GM18502 (cell line): ENCODE data around the gene CAPN12.

Experiments
- ATAC-seq: cut with Tn5 transposase; IDR thresholded peaks from one replicate; pipeline ENCODE4 v1.9.1; 2021; ENCODE audit warnings: mild to moderate bottlenecking; ENCODE audit not compliant: unreplicated experiment, poor library complexity

The CAPN12 gene

GRCh38 chr19:38739440-38740256, 4.6 kb downstream of the CAPN12 start:
- ATAC-seq, result no peak

DNA sequence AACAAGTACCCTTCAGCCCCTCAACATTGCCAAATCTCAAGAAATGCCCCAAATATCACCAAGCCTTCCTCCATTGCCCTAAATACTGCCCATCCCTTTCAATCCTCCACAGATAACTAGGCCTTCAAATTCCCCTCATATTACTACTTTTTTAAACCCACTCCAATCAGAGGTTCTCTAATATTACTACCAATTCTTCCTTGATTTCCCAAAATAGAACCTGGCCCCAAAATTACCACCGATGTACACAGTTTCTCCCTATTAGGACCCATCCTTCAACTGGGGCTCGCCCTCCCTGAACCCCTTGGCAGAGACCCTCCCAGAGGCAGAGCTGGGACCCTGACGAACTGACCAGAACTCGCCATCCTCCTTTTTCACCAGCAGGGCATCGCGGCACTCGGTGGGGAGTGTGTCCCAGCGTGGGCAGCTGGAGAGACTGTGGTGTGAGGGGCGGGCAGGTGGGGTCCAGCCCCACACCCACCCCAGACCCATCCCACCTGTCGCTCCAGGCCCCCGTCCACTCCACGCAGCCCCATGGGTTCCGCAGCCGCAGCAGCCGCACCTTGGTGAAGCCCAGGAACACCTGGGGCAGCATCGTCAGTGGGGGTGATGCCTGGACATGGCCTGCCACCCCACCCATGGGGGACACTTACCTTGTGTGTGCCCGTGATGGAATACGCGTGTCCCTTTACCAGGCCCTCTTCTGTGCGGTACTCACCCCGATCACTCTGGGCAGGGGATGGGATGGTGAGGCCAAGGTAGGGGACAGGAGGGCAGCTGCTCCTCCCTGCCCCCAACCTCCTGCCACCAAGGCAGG, 6.1 kb downstream of the CAPN12 start:
- ATAC-seq, result no peak

GRCh38 chr19:38737281-38737865, 6.9 kb downstream of the CAPN12 start:
- no peak for ATAC-seq

GRCh38 chr19:38736413-38737280, 7.6 kb downstream of the CAPN12 start:
- no peak for ATAC-seq

DNA sequence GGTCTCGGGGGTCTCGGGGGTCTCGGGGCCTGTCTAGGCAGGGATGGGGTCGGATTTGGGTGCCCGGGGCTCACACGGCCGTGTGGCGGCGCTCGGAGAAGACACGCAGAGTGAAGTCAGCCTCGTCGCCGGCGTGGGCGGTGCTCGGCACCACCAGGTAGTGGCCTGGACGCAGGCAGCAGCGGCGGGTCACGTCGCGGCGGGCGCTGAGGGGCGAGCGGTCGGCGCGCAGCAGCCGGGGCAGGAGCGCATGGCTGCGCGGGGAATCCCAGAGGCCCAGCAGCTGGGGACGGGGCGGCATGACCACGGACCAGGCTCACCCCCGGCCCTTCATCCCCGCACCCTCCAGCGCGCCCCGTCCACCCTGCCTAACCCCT, 8.2 kb downstream of the CAPN12 start:
- no peak for ATAC-seq

DNA sequence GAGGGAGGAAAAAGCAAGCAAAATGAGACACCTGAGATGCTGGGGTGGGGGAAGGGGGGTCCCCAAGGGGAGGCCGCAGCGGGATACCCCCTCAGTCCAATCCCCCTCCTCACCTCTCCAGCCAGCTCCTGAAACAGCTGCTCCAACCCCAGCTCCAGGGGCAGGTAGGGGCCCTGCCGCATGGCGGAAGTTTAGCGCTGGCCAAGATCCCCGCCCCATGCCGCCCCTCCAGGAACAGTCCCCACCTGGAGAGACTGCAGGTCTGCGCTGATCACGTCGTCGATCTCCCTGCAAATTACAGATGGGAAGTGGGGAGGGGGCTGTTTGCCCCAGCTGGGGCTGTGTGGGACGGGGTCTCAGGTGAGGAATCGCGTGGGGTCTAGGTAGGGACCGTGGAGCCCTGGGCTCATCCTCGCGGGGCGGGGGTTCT, 9.0 kb downstream of the CAPN12 start:
- ATAC-seq, result no peak

GRCh38 chr19:38734426-38735256, 9.6 kb downstream of the CAPN12 start:
- no peak for ATAC-seq

- no peak for ATAC-seq
Observed at GRCh38 chr19:38734176-38734425, 10.2 kb downstream of the CAPN12 start.

- ATAC-seq, result no peak
Observed at GRCh38 chr19:38733493-38734175, 10.6 kb downstream of the CAPN12 start.

DNA sequence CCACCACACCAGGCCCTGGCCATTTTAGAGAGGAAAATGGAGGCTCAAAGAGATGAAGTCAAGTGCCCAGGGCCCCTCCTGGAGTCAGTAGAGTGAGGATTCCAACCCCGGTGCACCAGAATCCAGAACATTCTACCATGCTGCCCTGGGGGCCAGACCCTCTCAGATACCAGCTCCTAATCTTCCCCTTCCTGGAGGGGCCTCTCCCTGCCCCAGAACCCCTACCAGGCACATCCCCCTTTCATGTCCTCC, 11.1 kb downstream of the CAPN12 start:
- ATAC-seq, result no peak

DNA sequence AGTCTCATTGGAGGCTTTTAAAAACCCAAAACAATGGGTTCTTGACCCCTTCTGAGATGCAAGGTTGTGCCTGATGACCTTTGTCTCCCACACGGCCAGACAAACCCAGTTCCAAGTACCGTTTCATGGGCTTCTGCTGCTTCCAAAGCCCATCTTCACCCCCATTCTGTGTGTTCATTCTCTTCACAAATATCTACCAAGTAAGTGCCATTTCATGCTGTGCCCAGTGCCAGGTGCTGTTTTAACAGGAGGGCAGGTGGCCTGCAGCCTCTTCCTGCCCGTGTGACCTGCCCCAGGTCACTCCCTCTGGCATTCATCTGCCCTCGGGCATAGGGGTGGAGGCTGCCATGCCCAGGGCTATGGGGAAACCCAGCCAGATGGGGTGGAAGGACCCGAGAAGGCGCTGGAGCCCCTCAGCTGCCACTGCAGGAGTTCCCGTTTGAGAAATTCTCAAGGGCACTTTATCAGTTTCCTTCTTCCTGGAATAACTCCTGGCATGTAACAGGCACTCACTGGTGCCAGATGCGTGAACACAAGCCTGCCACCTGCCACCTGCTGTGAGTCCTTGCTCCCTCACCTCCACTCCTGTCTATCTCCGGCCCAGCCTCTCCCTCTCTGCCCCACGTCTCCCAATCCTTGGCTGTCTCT, 12.5 kb downstream of the CAPN12 start:
- ATAC-seq, result no peak

DNA sequence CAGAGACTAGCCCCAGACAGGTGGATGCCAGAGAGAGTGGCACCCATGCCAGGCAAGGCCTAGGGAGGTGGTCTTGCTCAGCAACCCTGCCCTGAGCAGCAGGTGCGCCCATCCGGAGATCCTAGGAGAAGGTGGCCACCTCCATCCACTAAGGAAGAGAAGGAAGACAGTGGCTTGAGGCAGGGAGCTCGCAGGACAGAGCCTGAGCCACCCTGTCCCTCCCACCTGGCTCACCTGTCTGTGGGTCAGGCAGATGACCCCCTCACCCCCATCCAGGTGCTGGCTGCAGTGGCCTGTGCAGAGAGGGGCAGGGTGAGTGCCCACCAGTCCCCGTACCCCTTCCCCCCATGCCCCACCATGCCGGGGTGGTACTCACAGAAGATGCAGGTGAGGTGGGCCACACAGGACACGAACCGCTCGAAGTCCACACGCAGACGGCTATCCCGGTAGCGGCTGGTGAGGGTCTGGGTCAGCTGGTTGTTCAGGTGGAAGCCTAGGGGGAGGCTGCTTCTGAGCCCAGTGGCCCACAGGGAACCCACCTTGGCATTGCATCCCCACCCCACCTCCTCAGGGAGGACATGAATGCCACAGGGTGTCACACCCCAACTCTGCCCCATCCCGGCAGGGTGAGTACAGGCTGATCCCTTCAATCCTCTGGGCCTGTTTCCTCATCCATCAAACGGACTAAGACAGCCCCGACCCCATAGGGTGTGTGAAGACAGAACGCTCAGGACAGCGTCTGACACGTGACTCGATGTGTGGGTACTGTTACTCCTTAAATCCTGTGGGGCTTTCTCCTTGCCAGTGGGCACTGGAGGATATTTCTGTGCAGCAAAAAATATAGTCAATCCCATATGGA, 13.3 kb downstream of the CAPN12 start:
- no peak for ATAC-seq

GRCh38 chr19:38730470-38730730, 13.9 kb downstream of the CAPN12 start:
- no peak for ATAC-seq

- ATAC-seq, result no peak
Observed at GRCh38 chr19:38729653-38730469, 14.4 kb downstream of the CAPN12 start.

- no peak for ATAC-seq
Observed at GRCh38 chr19:38728752-38729541, 15.3 kb downstream of the CAPN12 start.

DNA sequence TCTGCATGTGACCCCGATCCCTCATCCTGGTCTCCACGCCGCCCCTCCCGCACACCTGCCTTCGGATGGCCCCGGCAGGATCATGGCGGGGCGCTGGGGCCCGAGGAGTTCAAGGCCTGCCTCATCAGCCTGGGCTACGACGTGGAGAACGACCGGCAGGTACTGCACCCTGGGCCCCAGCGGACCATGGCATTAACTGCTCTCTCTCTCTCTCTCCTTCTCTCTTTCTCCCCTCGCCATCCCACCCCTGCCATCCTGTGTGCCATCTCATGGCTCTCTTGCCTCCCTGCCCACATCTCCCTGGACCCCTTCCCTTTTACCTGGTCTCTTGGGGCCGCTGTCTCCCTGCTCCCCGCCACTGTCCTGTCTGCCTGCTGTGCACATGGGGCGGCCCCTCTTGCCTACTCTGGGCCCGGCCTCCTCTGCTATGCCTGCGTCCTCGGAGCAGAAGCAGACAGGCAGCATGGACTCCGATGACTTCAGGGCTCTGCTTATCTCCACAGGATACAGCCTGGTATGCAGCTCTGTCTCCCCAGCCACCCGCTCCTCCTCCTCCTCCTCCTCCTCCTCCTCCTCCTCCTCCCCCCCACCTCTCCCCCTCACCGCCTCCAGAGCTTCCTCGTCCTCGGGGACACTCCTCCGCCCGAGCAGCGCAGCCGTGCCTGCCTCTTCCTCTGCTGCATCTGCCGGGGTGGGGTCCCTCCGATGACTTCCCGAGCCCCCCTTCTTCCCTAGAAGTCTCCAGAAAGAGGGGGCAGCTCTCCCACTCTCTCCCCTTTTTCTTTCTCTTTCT, 16.2 kb downstream of the CAPN12 start:
- ATAC-seq, result no peak
